HG03066 (cell line): ENCODE data around the gene PLD6.
A peak's percentile ranks its signal among the peaks of the same experiment; 100 is the strongest.

ENCODE experiments used
- ATAC-seq: cut with Tn5 transposase; IDR thresholded peaks from one replicate; pipeline ENCODE4 v1.9.1; 2021; ENCODE audit warnings: low read depth; ENCODE audit not compliant: unreplicated experiment

Gene PLD6

GRCh38 chr17:17227608-17228520 is 21.7 kb upstream of the PLD6 start:
- no peak for ATAC-seq

- ATAC-seq = no peak
Measured at GRCh38 chr17:17226451-17227265, 20.5 kb upstream of the PLD6 start.

GRCh38 chr17:17225901-17226300 is 19.8 kb upstream of the PLD6 start:
- ATAC-seq = no peak

GRCh38 chr17:17224137-17224536 is 18.0 kb upstream of the PLD6 start:
- no peak for ATAC-seq

DNA sequence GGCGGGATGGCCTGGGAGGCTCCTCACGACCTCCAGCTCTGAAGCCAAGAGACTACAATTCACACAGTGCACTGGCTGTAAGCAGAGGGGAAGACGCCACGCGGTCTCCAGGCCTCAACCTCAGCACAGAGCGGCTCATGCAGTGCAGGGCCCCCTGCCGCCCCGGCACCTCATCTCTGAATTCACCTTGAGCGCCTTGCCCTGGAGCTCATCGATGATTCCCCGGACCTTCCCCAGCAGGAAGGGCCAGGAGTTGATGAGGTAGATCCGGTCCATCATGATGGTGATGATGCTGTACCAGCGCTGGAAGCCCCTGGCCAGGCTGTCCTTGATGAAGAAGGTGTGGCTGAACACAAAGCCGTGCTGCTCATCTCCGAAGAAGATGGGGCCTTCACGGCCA is 17.6 kb upstream of the PLD6 start:
- no peak for ATAC-seq

DNA sequence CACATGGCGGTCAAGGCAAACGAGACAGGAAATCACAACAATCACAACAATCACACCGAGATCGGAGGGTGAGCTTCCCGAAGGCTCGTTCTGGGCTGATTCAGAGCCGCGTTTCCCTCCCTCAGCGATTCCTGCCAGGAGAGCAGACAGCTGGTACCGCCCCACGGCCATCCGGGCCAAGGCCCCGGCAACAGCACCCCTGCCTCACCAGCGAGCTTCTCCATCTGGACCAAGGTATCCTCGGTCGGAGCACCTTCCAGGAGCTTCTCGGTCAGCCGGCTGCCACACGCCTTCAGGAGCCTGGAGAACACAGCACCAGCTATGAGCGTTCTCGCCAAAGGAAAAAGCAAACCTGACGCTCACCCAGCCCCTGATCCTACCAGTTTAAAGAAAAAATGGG is 15.2 kb upstream of the PLD6 start:
- no peak for ATAC-seq

DNA sequence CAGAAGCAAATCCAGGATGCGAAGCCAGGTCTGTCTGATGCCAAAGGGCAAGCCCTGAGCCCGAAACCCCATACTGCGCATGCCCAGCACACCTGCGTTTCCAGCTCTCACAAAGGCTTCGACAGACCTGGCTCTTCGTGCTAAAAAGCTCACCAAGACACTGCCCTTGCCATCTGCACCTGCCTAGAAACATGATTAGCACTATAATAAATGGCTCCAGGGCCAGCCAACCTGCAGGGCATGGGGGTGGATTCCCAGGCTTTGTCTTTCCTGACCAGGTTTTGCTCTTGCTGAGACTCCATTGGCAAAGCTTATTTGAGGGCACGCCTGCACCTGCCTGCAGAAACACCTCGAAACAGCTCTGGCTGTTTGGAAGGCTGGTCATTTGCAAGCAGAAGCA is 14.4 kb upstream of the PLD6 start:
- ATAC-seq = no peak

DNA sequence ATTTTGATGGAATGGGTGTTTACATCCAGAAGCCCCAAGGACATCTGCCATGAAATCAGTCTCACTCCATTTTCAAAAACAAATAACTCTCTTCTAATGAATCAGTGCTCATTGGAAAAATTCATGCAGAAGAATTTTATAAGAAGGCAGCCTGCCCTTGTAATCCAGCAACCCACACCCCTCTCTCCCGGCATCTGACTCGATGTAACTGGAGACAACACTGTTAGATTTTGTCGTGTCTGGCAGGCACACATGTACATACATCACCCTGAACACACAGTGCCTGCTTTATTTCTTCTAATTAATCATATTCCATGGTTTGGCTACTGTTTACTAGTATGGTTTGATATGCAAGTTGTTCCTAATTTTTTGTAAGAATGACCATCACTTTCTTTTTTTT is 11.9 kb upstream of the PLD6 start:
- no peak for ATAC-seq

- no peak for ATAC-seq
Measured at GRCh38 chr17:17216776-17217175, 10.6 kb upstream of the PLD6 start.

- no peak for ATAC-seq
Measured at GRCh38 chr17:17216236-17216635, 10.1 kb upstream of the PLD6 start.

DNA sequence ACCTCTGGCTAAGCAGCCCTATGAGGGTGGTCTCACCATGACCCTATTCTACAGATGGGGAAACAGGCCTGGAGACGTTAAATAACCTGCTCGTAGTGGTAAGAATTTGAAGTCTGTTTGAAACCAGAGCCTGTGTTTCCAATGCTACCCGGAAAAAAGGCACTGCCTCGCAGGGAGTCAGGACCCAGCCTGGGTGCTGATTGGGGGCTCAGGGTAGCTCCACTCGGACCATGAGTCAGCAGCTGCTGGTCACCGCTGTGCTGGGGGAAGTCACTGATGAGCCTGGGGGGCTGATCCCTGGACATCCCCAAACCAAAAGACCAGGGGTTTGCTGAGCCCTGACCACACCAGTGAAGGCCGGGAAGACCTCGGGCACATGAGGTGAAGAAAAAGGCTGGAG is 9.4 kb upstream of the PLD6 start:
- ATAC-seq = no peak

- no peak for ATAC-seq
Measured at GRCh38 chr17:17214646-17215436, 8.7 kb upstream of the PLD6 start.

GRCh38 chr17:17213775-17214174 is 7.6 kb upstream of the PLD6 start:
- no peak for ATAC-seq

DNA sequence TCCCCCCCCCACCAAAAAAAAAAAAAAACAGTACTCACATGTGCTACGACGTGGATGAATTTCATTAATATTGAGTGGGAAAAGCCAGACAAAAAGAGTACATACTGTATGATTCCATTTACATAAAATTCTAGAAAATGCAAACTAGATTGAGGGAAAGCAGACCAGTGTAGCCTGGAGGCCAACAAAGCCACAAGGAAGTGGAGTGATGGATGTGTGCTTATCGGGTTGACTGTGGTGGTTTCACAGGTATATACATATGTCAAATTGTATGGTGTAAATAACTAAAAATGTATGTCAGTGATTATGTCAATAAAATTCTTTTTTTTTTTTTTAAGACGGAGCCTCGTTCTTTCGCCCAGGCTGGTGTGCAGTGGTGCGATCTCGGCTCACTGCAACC is 1.9 kb upstream of the PLD6 start:
- ATAC-seq = no peak

GRCh38 chr17:17206913-17207335 is 791 bp upstream of the PLD6 start:
- no peak for ATAC-seq

GRCh38 chr17:17205368-17206123 is 587 bp downstream of the PLD6 start:
- peak; percentile 7 for ATAC-seq

GRCh38 chr17:17204635-17205231 is 1.4 kb downstream of the PLD6 start:
- no peak for ATAC-seq

- ATAC-seq = no peak
Measured at GRCh38 chr17:17204041-17204591, 2.0 kb downstream of the PLD6 start.

DNA sequence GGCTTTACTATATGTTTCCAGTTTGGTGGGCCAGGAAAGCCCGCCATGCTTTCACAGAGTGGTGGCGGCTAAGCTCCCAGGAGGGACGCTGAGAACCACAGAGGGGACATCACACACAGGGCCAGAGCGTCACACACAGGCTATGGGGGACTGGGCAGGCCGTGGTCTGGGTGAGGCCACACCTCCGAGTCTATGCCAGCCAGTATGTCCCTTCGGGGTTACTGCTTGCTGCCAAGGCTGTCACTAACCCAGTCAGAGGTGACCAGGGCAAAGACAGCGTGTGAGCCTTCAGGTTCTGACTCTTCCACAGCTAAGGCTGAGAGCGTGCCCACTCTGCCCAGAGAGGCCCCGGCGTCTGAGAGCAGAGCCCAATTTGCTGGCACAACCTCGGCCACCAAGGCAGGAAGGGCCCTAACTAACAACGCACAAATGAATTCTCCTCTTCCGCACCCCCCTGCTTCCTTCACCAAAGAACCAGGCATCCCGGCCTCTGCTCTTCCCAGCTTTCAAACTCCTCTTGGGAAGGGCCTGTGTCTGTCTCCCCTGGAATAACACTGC is 2.9 kb downstream of the PLD6 start:
- ATAC-seq = no peak
